Mesendoderm (in vitro differentiated cells): ENCODE results near the gene RPL27A.

Source experiments
- DNase-seq: peaks from one replicate; pipeline ENCODE4 v3.0.0; 2013
- H2AK5ac ChIP-seq: 2 replicates; pipeline ENCODE4 v1.6.1; 2013; ENCODE audit warnings: low read length, inconsistent platforms
- H2BK120ac ChIP-seq: 2 replicates; pipeline ENCODE4 v1.6.1; 2013; ENCODE audit warnings: low read depth, mild to moderate bottlenecking, low read length, moderate library complexity, mixed read lengths
- H2BK15ac ChIP-seq: replicated peaks from 2 replicates; pipeline ENCODE4 v1.6.1; 2013; ENCODE audit warnings: low read depth, mild to moderate bottlenecking, moderate library complexity
- H2BK5ac ChIP-seq: 2 replicates; pipeline ENCODE4 v1.6.1; 2013; ENCODE audit warnings: low read length, inconsistent platforms
- H3K18ac ChIP-seq: 2 replicates; pipeline ENCODE4 v1.6.1; 2013; ENCODE audit warnings: mild to moderate bottlenecking, low read length, mixed read lengths
- H3K23ac ChIP-seq: one replicate; pipeline ENCODE4 v1.6.1; 2013; ENCODE audit warnings: low read length
- H3K27ac ChIP-seq: 2 replicates; pipeline ENCODE4 v1.5.1; 2013; ENCODE audit warnings: low read depth, mild to moderate bottlenecking, inconsistent platforms, low read length, moderate library complexity
- H3K27me3 ChIP-seq: 2 replicates; pipeline ENCODE4 v1.6.1; 2013; ENCODE audit warnings: low read length, control low read depth, mild to moderate bottlenecking, inconsistent platforms; ENCODE audit not compliant: insufficient read depth, poor library complexity
- H3K36me3 ChIP-seq: 2 replicates; pipeline ENCODE4 v1.6.1; 2013; ENCODE audit warnings: low read length, inconsistent platforms; ENCODE audit not compliant: control insufficient read depth, insufficient read depth
- H3K4ac ChIP-seq: one replicate; pipeline ENCODE4 v1.6.1; 2013; ENCODE audit warnings: low read depth, mild to moderate bottlenecking, low read length, moderate library complexity
- H3K4me1 ChIP-seq: 2 replicates; pipeline ENCODE4 v1.6.1; 2013; ENCODE audit warnings: low read depth, low read length, inconsistent platforms; ENCODE audit not compliant: control insufficient read depth
- H3K4me2 ChIP-seq: 2 replicates; pipeline ENCODE4 v1.6.1; 2013; ENCODE audit warnings: low read length
- H3K4me3 ChIP-seq: 2 replicates; pipeline ENCODE4 v1.5.1; 2013; ENCODE audit warnings: mild to moderate bottlenecking, low read length
- H3K56ac ChIP-seq: one replicate; pipeline ENCODE4 v1.6.1; 2013; ENCODE audit warnings: low read length
- H3K79me1 ChIP-seq: 2 replicates; pipeline ENCODE4 v1.6.1; 2013; ENCODE audit warnings: low read length, inconsistent platforms
- H3K79me2 ChIP-seq: 2 replicates; pipeline ENCODE4 v1.6.1; 2013; ENCODE audit warnings: mild to moderate bottlenecking, low read length; ENCODE audit not compliant: control insufficient read depth, insufficient read depth
- H3K9ac ChIP-seq: 2 replicates; pipeline ENCODE4 v1.6.1; 2013; ENCODE audit warnings: low read length, inconsistent platforms
- H4K5ac ChIP-seq: one replicate; pipeline ENCODE4 v1.6.1; 2013; ENCODE audit warnings: low read length
- H4K8ac ChIP-seq: one replicate; pipeline ENCODE4 v1.6.1; 2013; ENCODE audit warnings: low read depth, mild to moderate bottlenecking, control low read depth, low read length, moderate library complexity
- WGBS: extraction: QIAGEN DNeasy Blood & Tissue Kit; methylation state at CpG from one replicate; pipeline ENCODE4 v1.1.7; 2013; ENCODE audit warnings: low lambda C conversion rate, missing lambda C conversion rate; ENCODE audit not compliant: insufficient coverage; ENCODE audit errors: extremely low coverage; 5-methylcytosine and 5-hydroxymethylcytosine counted together

Gene RPL27A

DNA sequence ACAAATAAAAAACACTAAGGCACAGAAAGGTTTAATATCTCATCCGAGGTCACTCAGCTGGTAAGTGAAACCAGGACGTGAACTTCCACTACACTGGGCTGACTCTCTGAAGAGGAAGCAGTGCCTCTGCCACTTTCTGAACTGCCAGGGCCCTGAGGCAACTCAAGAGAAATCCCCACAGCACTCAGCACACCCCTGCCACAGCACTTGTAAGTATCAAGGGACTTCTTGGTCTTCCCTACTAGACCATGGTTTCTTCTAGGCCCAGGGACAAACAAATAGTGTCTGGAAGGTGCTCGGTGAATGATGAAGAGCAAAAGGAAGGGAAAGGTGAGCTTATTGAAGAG is 49.7 kb downstream of the RPL27A start:
- Histone ChIP-seq H2BK5ac (no peak overlapping the region), H3K23ac (no peak overlapping the region), H2AK5ac (peak overlapping the region; percentile 47), H3K9ac (no peak overlapping the region), H3K27ac (no peak overlapping the region), H3K4me1 (peaks cover 12% of the 10 kb centered on the region), H3K56ac (no peak overlapping the region), H3K4me3 (no peak overlapping the region), H3K79me1 (no peaks in the 10 kb centered on the region), H4K5ac (no peak overlapping the region), H3K79me2 (no peaks in the 10 kb centered on the region), H4K8ac (no peak overlapping the region), H2BK15ac (no peak overlapping the region), H3K27me3 (no peaks in the 10 kb centered on the region), H3K36me3 (no peaks in the 10 kb centered on the region), H3K18ac (no peak overlapping the region), H2BK120ac (no peak overlapping the region), H3K4ac (no peak overlapping the region), H3K4me2 (no peak overlapping the region)
- no CpG with 5 or more reads among the region's 3 CpGs for WGBS
- no peak for DNase-seq

DNA sequence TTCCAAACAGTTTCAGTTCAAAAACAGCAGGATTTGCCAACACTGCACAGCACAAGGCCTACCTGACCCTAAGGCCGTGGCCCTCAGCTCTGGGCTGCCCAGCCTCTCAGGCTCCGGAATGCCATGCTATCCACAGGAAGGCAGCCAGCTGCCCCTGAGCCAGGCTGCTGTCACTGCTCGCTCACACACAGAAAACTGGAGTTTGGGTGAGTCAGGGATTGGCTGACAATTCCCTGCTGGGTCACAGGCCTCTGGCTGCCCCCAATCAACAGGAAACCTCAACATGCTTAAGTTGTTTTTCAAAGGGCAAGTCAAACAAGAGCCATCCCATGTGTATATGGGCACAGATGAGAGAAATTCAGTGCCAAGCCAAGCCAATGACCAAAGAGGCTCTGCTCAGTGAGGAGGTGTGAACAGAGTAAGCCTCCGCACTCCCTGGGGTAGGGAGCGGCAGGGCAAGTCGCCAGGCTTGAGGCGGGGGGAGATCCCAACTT is 50.2 kb downstream of the RPL27A start:
- H3K4me3 ChIP-seq = no peak overlapping the region
- H3K79me1 ChIP-seq = no peaks in the 10 kb centered on the region
- H3K36me3 ChIP-seq = no peaks in the 10 kb centered on the region
- peaks cover 12% of the 10 kb centered on the region for H3K4me1 ChIP-seq
- H2BK15ac ChIP-seq = no peak overlapping the region
- no peak overlapping the region for H4K5ac ChIP-seq
- no peak overlapping the region for H3K4me2 ChIP-seq
- H2BK120ac ChIP-seq = no peak overlapping the region
- peak; percentile 68 for DNase-seq
- peak overlapping the region; percentile 54 for H2BK5ac ChIP-seq
- H3K56ac ChIP-seq = peak overlapping the region; percentile 52
- H3K4ac ChIP-seq = peak overlapping the region; percentile 1
- no peak overlapping the region for H4K8ac ChIP-seq
- H3K79me2 ChIP-seq = no peaks in the 10 kb centered on the region
- H3K9ac ChIP-seq = no peak overlapping the region
- no peak overlapping the region for H3K23ac ChIP-seq
- WGBS = no CpG with 5 or more reads among the region's 7 CpGs
- H3K27ac ChIP-seq = no peak overlapping the region
- no peaks in the 10 kb centered on the region for H3K27me3 ChIP-seq
- H3K18ac ChIP-seq = peak overlapping the region; percentile 2
- peak overlapping the region; percentile 47 for H2AK5ac ChIP-seq

DNA sequence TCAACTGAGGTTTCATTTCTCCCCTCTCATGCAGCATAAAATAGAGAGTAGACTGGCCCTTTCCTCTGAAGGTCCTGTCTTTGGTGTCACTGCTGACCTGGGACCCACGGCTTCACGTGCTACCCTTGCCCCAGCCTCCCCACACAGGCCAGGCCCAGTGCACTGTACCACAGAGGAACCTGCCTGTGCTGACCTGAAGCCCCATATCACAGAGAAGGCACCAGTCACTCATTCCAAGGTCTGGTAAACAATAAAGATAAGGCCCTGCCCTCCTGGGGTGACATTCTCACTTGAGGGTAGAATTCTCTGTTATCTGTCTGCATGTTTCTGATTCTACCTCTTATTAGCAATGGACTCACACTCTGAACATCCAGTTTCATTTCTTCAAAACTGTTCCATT is 51.3 kb downstream of the RPL27A start:
- H3K18ac ChIP-seq = peak overlapping the region; percentile 20
- H2BK15ac ChIP-seq = no peak overlapping the region
- no peak overlapping the region for H3K4ac ChIP-seq
- H3K4me1 ChIP-seq = peaks cover 12% of the 10 kb centered on the region
- H3K4me2 ChIP-seq = no peak overlapping the region
- H3K56ac ChIP-seq = peak overlapping the region; percentile 68
- peak overlapping the region; percentile 12 for H2AK5ac ChIP-seq
- no peaks in the 10 kb centered on the region for H3K79me1 ChIP-seq
- H2BK120ac ChIP-seq = no peak overlapping the region
- no peak overlapping the region for H3K4me3 ChIP-seq
- H3K27ac ChIP-seq = peak overlapping the region; percentile 14
- H3K36me3 ChIP-seq = no peaks in the 10 kb centered on the region
- no CpG with 5 or more reads among the region's 2 CpGs for WGBS
- peak; percentile 88 for DNase-seq
- H3K79me2 ChIP-seq = no peaks in the 10 kb centered on the region
- H4K5ac ChIP-seq = no peak overlapping the region
- H3K9ac ChIP-seq = peak overlapping the region; percentile 8
- no peak overlapping the region for H4K8ac ChIP-seq
- H2BK5ac ChIP-seq = peak overlapping the region; percentile 64
- no peaks in the 10 kb centered on the region for H3K27me3 ChIP-seq
- no peak overlapping the region for H3K23ac ChIP-seq

DNA sequence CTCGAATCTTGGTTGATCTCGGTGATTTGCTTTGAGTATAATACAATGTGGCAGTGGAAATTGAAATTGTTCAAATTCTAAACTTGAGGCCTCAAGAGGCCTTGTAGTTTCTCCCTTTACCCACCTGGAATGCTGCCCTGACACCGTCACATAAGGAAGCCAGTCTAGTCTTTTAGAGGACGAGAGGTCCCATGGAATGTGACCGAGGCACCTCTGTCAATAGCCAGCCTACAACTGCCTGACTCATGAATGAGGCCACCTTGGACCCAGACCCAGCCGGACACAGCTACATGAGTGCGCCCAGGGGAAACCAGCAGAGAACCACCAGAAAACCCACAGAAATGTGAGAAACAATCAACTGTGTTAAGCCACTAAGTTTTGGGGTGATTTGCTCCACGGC is 52.5 kb downstream of the RPL27A start:
- Histone ChIP-seq H2BK15ac (no peak overlapping the region), H3K56ac (peak overlapping the region; percentile 22), H3K27ac (no peak overlapping the region), H3K79me1 (no peaks in the 10 kb centered on the region), H2BK120ac (no peak overlapping the region), H3K36me3 (no peaks in the 10 kb centered on the region), H3K79me2 (no peaks in the 10 kb centered on the region), H3K4me1 (peaks cover 15% of the 10 kb centered on the region), H3K18ac (no peak overlapping the region), H3K27me3 (no peaks in the 10 kb centered on the region), H2BK5ac (no peak overlapping the region), H2AK5ac (no peak overlapping the region), H3K23ac (no peak overlapping the region), H3K4me2 (no peak overlapping the region), H3K9ac (no peak overlapping the region), H4K5ac (no peak overlapping the region), H4K8ac (no peak overlapping the region), H3K4ac (no peak overlapping the region), H3K4me3 (no peak overlapping the region)
- WGBS = no CpG with 5 or more reads among the region's 8 CpGs
- DNase-seq = no peak

DNA sequence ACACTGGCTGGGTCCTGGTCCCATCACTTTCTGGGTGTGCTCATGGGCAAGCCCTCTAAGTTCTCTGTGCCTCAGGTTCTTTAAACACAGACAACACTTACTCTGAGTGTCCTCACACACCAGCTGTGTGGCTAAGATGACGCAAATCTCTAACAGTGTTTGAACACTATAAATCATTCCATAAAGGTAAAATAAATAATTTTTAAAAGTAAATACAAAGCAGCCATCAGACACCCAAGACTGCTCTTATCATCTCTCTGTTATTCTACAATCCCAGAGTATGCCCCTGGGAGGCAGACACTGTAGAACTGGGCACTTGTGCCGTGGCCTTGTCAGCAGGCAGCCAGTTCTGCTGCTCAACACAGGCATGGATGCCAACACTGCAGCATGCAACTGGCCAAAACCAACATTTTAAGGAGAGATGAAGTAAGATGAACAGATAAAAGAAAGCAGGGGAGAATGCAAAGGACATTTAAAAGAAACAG is 56.8 kb downstream of the RPL27A start:
- no peak overlapping the region for H2BK15ac ChIP-seq
- H3K4me2 ChIP-seq = no peak overlapping the region
- no peak overlapping the region for H3K9ac ChIP-seq
- H3K4me1 ChIP-seq = peaks cover 3% of the 10 kb centered on the region
- H4K8ac ChIP-seq = no peak overlapping the region
- no peak overlapping the region for H2AK5ac ChIP-seq
- H3K4ac ChIP-seq = no peak overlapping the region
- no peak overlapping the region for H4K5ac ChIP-seq
- no peak overlapping the region for H3K4me3 ChIP-seq
- H3K79me1 ChIP-seq = no peaks in the 10 kb centered on the region
- no peak overlapping the region for H2BK120ac ChIP-seq
- H3K79me2 ChIP-seq = no peaks in the 10 kb centered on the region
- H3K56ac ChIP-seq = peak overlapping the region; percentile 30
- no peak overlapping the region for H3K23ac ChIP-seq
- no peaks in the 10 kb centered on the region for H3K27me3 ChIP-seq
- no peaks in the 10 kb centered on the region for H3K36me3 ChIP-seq
- no peak for DNase-seq
- H2BK5ac ChIP-seq = peak overlapping the region; percentile 27
- H3K27ac ChIP-seq = no peak overlapping the region
- WGBS = no CpG with 5 or more reads among the region's 2 CpGs
- no peak overlapping the region for H3K18ac ChIP-seq
